Loucy (cell line): ENCODE results near the gene NPHP3.

Experiments
- H2AFZ ChIP-seq: fragments of 200-600 bp; sonication (generic); 2 replicates; pipeline ENCODE4 v1.6.0; 2016; ENCODE audit warnings: antibody characterized with exemption, mild to moderate bottlenecking, low read length, moderate library complexity
- H3F3A ChIP-seq: fragments of 200-600 bp; 2 replicates; pipeline ENCODE4 v1.6.0; 2016; ENCODE audit warnings: antibody characterized with exemption, low read depth, mild to moderate bottlenecking
- H3K27me3 ChIP-seq: fragments of 200-600 bp; sonication (generic); 2 replicates; pipeline ENCODE4 v1.6.1; 2014; ENCODE audit warnings: low read length, mild to moderate bottlenecking; ENCODE audit not compliant: insufficient read depth, poor library complexity, severe bottlenecking
- H3K36me3 ChIP-seq: fragments of 200-600 bp; sonication (generic); 2 replicates; pipeline ENCODE4 v1.6.1; 2016; ENCODE audit warnings: low read length; ENCODE audit not compliant: insufficient read depth
- H3K4me1 ChIP-seq: fragments of 200-600 bp; sonication (generic); 2 replicates; pipeline ENCODE4 v1.5.1; 2014; ENCODE audit warnings: low read length, mild to moderate bottlenecking; ENCODE audit not compliant: insufficient read depth, poor library complexity, severe bottlenecking
- H3K4me2 ChIP-seq: fragments of 200-600 bp; sonication (generic); 2 replicates; pipeline ENCODE4 v1.6.0; 2014; ENCODE audit warnings: antibody characterized with exemption, low read length, low read depth, mild to moderate bottlenecking; ENCODE audit not compliant: poor library complexity, severe bottlenecking
- H3K4me3 ChIP-seq: fragments of 200-600 bp; sonication (generic); 2 replicates; pipeline ENCODE4 v1.5.1; 2014; ENCODE audit warnings: low read length, mild to moderate bottlenecking, mixed read lengths; ENCODE audit not compliant: poor library complexity, severe bottlenecking
- H3K79me2 ChIP-seq: fragments of 200-600 bp; sonication (generic); 2 replicates; pipeline ENCODE4 v1.6.1; 2014; ENCODE audit warnings: low read length; ENCODE audit not compliant: insufficient read depth
- H3K9ac ChIP-seq: fragments of 200-600 bp; sonication (generic); 2 replicates; pipeline ENCODE4 v1.6.0; 2014; ENCODE audit warnings: mild to moderate bottlenecking, low read depth, low read length, moderate library complexity; ENCODE audit not compliant: poor library complexity, severe bottlenecking
- H3K9me2 ChIP-seq: fragments of 200-600 bp; sonication (generic); replicated peaks from 2 replicates; pipeline ENCODE4 v1.6.1; 2016; ENCODE audit warnings: low read depth, low read length, mixed read lengths
- H3K9me3 ChIP-seq: fragments of 200-600 bp; sonication (generic); 2 replicates; pipeline ENCODE4 v1.6.1; 2014; ENCODE audit warnings: mild to moderate bottlenecking, antibody characterized with exemption, low read length, low read depth; ENCODE audit not compliant: insufficient read depth
- H4K20me1 ChIP-seq: fragments of 200-600 bp; sonication (generic); 2 replicates; pipeline ENCODE4 v1.6.0; 2014; ENCODE audit warnings: antibody characterized with exemption, low read length, mild to moderate bottlenecking; ENCODE audit not compliant: insufficient read depth, poor library complexity, severe bottlenecking
- CTCF ChIP-seq: fragments of 200-600 bp; sonication (generic); conservative IDR thresholded peaks from 2 replicates; pipeline ENCODE4 v1.5.1; 2014; ENCODE audit warnings: mild to moderate bottlenecking, antibody characterized with exemption, low read length
- EZH2phosphoT487 ChIP-seq: fragments of 200-600 bp; IDR thresholded peaks from 2 replicates; pipeline ENCODE4 v1.6.1; 2018; ENCODE audit warnings: antibody characterized with exemption, mild to moderate bottlenecking, moderate library complexity, borderline replicate concordance

NPHP3 gene

GRCh38 chr3:132652640-132653270 lies 69.5 kb downstream of the NPHP3 start:
- no peaks in the 10 kb centered on the region for H3F3A ChIP-seq
- H3K27me3 ChIP-seq: no peaks in the 10 kb centered on the region
- H3K9me3 ChIP-seq: no peaks in the 10 kb centered on the region
- no peak overlapping the region for H3K4me2 ChIP-seq
- H3K4me1 ChIP-seq: peaks cover 30% of the 10 kb centered on the region
- TF ChIP-seq EZH2phosphoT487 (no peak), CTCF (no peak)
- no peak overlapping the region for H3K9ac ChIP-seq
- no peaks in the 10 kb centered on the region for H3K36me3 ChIP-seq
- no peaks in the 10 kb centered on the region for H3K9me2 ChIP-seq
- H2AFZ ChIP-seq: no peak overlapping the region
- H4K20me1 ChIP-seq: no peaks in the 10 kb centered on the region
- H3K4me3 ChIP-seq: no peak overlapping the region
- no peaks in the 10 kb centered on the region; the same call in 1 of the 2 replicates for H3K79me2 ChIP-seq

GRCh38 chr3:132650153-132650552 lies 72.1 kb downstream of the NPHP3 start:
- no peak overlapping the region for H2AFZ ChIP-seq
- TF ChIP-seq CTCF (no peak), EZH2phosphoT487 (no peak)
- H3K27me3 ChIP-seq: no peaks in the 10 kb centered on the region
- no peaks in the 10 kb centered on the region for H4K20me1 ChIP-seq
- H3K9ac ChIP-seq: no peak overlapping the region
- no peak overlapping the region for H3K4me2 ChIP-seq
- no peak overlapping the region for H3K4me3 ChIP-seq
- no peaks in the 10 kb centered on the region for H3K9me2 ChIP-seq
- no peaks in the 10 kb centered on the region for H3F3A ChIP-seq
- H3K36me3 ChIP-seq: no peaks in the 10 kb centered on the region
- no peaks in the 10 kb centered on the region for H3K9me3 ChIP-seq
- H3K79me2 ChIP-seq: no peaks in the 10 kb centered on the region; the same call in 1 of the 2 replicates
- peaks cover 17% of the 10 kb centered on the region for H3K4me1 ChIP-seq

- Histone ChIP-seq H4K20me1 (no peaks in the 10 kb centered on the region), H3K9ac (no peak overlapping the region), H3K9me3 (no peaks in the 10 kb centered on the region), H3F3A (no peaks in the 10 kb centered on the region), H2AFZ (no peak overlapping the region), H3K4me2 (no peak overlapping the region), H3K36me3 (no peaks in the 10 kb centered on the region), H3K27me3 (no peaks in the 10 kb centered on the region), H3K4me1 (no peaks in the 10 kb centered on the region), H3K79me2 (no peaks in the 10 kb centered on the region), H3K4me3 (no peak overlapping the region), H3K9me2 (no peaks in the 10 kb centered on the region)
- TF ChIP-seq CTCF (no peak), EZH2phosphoT487 (no peak)
These were observed 77.2 kb downstream of the NPHP3 start for GRCh38 chr3:132645058-132645457.
